Measurements from ENCODE around the gene TIA1.

DNA sequence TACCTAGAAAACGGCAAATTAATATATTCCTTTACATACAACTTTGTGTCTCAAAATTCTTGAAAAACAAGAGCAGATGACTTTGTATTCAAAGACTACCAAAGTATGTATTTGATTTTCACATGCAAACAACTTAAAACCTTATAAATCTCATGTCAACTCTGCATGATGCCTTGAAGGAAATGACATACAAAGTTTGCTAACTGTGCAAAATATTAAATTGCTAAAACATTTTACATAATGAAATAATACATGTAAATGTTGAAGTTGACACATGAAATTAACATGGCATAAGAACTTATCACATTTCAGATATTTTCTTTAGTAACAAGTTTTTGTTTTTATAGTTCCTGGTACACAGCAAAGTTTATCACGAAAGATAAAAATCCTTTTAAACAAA, 36.8 kb downstream of the TIA1 start:
- TF ChIP-seq, protein P1, sequence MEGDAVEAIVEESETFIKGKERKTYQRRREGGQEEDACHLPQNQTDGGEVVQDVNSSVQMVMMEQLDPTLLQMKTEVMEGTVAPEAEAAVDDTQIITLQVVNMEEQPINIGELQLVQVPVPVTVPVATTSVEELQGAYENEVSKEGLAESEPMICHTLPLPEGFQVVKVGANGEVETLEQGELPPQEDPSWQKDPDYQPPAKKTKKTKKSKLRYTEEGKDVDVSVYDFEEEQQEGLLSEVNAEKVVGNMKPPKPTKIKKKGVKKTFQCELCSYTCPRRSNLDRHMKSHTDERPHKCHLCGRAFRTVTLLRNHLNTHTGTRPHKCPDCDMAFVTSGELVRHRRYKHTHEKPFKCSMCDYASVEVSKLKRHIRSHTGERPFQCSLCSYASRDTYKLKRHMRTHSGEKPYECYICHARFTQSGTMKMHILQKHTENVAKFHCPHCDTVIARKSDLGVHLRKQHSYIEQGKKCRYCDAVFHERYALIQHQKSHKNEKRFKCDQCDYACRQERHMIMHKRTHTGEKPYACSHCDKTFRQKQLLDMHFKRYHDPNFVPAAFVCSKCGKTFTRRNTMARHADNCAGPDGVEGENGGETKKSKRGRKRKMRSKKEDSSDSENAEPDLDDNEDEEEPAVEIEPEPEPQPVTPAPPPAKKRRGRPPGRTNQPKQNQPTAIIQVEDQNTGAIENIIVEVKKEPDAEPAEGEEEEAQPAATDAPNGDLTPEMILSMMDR (IDR thresholded peaks at IDR 0.05; ENCODE audit: insufficient read depth, low read length, poor library complexity, severe bottlenecking) = no peak
- TF ChIP-seq EZH2phosphoT487 (conservative IDR thresholded peaks at IDR 0.05; ENCODE audit: low read length) = no peak
